ENCODE data around the gene PEX14. TPM values are rescaled to one million over a fixed set of nuclear protein-coding genes. Genes with fewer than 3 reads are reported as not detected.
A peak's percentile ranks its signal among the peaks of the same experiment; 100 is the strongest.

PEX14 gene
- total RNA-seq, 1 experiment from 2014 or later = 20.4 TPM

GRCh38 chr1:10592373-10592772, 117.6 kb downstream of the PEX14 start:
- DNase-seq (ENCODE audit: low read depth) = no peak

DNA sequence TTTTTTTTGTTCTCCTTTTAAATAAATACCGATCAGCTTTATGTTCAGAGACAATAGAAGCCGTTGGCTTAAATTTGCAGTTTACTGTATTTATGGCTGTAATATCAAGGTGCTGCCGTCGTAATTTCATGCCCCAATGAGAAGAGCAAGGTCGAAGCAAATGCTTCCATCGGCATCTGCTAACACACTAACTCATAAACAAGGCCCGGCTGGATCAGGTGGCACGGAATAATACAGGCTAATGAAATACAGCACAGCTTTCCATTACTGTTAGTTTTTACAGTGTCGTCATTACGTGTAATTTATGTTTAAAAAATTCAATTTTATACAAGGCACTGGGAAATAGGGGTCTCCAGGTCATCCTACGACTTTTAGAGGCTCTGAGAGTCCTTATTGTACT, 119.0 kb downstream of the PEX14 start:
- DNase-seq (ENCODE audit: low read depth) = no peak

- no peak for DNase-seq (ENCODE audit: low read depth)
These were observed 120.0 kb downstream of the PEX14 start for GRCh38 chr1:10594595-10595223.

DNA sequence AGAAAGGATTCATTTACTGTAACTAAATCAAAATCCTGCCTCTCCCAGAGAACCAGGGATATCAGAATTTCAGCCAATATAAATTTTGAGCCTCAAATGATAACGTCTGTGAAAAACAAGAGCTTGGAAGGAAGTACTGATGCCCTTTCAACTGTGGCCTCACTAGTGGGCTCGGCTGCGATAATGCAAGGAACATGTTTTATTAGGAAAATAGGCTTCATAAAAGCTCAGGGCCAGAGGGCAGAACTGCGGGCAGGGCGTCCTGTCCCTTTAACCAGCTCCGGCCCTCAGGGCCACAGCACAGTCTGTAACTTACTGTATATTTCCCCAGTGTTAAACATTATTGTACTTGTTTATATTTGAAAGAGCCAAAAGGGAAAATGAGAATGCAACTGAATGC, 122.0 kb downstream of the PEX14 start:
- DNase-seq (ENCODE audit: low read depth) = no peak

DNA sequence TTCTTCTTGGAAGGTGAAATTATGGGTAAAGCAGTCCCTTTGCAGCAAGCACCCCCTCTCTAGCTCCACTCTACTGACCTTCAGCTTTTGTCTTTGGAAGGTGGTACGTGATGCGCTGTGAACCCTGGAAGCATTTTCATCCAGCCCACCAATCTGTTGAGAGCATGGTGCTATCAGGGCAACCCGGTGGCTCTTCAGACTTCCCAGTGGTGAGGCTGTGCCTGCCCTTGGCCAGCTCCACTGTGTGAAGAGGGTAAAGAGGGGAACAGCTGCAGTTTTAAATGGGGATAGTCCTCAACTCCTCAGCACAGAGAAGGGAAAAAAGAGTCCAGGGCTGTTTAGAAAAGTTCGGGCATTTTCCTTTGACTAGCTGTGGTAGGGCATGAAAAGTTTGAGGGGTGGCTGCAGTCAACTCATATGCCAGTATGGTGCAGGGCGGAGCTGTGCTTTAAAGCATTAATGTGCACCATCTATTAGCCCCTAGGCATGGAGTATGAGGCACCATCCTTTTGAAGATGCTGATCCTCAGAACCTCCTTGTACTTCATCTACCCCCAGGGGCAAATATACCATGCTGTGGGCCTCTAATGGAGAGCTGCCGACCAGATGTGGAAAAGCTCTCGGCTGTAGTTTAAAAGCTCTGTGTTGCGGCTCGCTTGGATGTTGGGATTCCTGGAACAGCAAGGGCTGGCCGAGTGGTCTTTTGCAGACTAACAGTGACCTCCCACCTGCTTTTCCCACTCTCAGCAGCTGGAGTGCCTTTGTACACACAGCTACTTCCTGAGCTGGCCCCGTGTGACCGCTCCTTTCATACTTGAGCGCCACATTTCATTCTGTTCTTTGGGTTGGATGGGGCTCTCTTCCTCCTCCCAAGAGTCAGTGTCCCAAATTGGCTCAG, 123.0 kb downstream of the PEX14 start:
- DNase-seq (ENCODE audit: low read depth) = no peak

DNA sequence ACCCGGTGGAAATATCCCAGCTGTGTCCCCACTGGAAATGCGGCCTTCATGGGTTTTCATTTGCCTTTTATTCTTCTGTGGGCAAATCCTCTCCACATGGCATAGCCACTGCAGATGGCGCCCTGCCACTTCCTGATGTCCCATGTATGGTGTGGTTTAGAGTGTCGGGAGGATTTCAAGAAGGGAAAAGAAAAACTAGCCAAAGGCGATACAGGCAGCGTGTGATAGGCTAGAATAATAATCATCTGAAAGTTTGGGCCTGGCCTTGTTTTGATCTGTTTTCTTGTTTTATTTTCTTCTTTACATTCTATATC, 123.6 kb downstream of the PEX14 start:
- no peak for DNase-seq (ENCODE audit: low read depth)

DNA sequence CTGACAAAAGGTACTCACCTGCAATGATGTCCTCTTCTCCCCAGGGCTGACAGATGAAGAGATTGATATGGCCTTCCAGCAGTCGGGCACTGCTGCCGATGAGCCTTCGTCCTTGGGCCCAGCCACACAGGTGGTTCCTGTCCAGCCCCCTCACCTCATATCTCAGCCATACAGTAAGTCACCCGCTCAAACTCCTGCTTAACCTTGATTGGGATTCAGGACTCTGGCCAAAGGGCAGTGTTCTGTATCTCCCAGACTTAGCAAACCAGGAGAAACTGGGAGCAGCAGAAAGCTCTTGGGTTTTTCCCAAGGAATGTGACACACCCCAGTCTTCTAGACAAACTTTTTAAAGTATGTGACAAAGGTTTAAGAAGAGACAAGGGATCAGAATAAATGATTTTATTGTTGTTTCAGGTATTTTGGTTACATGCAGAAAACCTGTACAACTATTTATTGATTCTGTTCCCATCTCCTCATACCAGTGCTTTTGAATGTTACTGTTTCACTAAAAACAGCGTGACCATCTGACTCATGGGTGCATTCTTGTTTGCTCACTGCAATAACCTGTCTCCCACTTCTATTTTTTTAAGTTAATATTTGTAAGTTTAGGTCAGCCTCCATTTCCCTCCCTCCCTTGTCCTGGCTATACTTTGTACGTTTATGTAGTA, 124.6 kb downstream of the PEX14 start:
- peak; percentile 51 for DNase-seq (ENCODE audit: low read depth)

DNA sequence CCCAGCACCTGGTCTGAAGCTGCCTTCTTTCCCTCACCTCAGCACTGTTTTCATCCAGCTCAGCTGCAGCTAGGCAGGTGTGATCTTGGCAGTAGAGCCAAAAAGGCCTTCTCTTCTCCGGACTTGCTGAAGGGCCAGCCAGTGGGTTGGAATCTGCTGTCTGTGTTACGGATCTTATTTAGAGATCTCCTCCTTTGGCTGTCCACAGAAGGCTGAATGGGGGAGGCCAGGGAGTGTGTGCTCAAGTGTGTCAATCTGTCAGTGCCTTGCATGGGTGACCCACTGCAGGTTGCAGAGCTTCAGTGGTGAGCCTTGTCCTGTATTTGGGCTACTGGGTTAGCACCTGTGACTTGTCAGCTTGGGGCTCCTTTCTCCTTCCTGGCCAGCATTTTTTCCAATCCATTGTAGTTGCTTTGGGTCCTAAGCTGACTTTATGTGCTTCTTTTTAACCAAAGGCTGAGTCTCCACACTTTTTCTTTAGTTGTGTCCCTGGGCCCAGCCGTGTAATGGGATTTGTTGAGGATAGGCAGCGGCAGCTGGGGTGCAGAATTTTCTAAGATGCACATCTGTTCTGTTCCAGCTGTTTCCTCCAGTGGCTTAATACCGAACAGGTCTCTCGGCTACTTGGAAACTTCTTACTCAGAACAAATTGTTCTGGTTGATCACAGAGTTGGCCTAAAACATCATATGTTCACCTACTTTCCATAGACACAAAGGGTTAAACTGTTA, 126.8 kb downstream of the PEX14 start:
- DNase-seq (ENCODE audit: low read depth) = no peak

DNA sequence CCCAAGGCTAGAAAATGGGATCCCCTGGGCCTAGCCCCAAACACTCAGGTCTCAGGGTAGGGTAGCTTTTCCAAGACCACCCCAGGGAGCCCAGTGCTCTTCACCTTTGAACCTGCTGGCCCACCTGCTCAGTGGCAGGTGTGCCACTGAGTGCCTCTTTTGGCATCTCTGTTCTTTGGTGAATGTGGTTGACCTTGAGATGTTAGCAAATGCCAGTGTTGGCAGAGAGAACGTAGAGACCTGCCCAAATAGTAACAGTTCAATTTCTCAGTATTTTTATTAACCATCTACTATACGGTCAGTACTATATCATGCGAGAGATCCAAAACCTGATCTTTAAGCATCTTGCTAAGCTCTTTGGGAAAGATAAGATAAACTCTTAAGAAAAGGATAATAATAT, 128.2 kb downstream of the PEX14 start:
- no peak for DNase-seq (ENCODE audit: low read depth)

GRCh38 chr1:10604966-10605365, 130.2 kb downstream of the PEX14 start:
- DNase-seq (ENCODE audit: low read depth) = no peak

DNA sequence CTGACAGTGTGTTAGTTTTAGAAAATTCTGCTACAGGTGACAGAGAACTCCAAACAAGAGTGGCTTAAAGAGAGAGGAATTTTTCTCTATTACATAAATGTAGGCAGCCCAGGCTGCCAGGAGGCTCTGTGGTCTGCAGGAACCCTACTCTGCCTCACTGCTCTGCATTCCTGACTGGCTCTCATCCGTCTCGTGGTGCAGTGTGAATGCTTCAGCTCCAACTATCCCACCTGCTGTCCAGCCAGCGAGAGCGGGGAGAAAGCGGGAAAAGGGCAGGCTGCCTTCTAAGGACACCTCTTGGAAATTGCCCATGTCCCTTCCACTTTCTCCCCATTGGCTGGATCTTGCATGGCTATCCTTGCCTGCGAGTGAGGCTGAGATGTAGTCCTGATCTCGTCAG, 131.3 kb downstream of the PEX14 start:
- DNase-seq (ENCODE audit: low read depth) = no peak

DNA sequence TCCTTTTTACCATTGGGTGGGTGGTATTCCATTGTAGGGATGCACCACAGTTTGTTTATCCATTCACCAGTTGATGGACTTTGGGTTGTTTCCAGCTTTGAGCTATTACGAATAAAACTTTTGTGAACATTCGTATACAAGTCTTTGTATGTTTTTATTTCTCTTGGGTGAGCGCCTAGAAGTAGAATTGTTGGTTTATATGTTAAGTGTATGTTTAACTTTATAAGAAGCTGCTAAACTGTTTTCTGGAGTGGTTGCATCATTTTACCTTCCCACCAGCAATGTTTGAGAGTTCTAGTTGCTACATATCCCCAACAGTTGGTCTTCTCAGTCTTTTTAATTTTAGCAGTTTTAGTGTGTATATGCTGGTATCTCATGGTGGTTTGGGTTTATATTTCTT, 132.5 kb downstream of the PEX14 start:
- no peak for DNase-seq (ENCODE audit: low read depth)

GRCh38 chr1:10608690-10609089, 133.9 kb downstream of the PEX14 start:
- DNase-seq (ENCODE audit: low read depth) = no peak

DNA sequence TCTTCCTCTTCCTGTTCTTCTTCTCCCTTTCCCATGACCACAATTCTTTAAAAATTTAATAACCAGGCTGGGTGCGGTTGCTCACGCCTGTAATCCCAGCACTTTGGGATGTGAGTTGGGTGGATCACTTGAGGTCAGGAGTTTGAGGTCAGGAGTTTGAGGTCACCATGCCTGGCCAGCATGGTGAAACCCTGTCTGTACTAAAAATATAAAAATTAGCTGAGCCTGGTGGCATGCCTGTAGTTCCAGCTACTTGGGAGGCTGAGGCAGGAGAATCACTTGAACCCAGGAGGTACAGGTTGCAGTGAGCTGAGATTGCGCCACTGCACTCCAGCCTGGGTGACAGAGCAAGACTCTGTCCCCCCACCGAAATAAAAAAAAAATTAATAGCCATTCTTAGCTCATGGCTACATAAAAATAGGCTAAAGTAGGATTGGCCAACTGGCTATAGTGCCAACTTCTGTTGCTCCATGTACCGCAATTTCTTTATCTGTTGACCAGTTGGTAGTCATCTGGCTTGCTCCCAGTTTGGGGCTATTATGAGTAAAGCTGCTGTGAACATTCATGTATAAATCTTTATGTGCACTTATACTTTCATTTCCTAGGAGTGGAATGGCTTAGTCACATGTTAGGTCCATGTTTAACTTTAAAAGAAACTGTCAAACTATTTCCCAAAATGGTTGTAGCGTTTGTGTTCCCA, 136.3 kb downstream of the PEX14 start:
- no peak for DNase-seq (ENCODE audit: low read depth)

- no peak for DNase-seq (ENCODE audit: low read depth)
These were observed 137.8 kb downstream of the PEX14 start for GRCh38 chr1:10612436-10613160.

DNA sequence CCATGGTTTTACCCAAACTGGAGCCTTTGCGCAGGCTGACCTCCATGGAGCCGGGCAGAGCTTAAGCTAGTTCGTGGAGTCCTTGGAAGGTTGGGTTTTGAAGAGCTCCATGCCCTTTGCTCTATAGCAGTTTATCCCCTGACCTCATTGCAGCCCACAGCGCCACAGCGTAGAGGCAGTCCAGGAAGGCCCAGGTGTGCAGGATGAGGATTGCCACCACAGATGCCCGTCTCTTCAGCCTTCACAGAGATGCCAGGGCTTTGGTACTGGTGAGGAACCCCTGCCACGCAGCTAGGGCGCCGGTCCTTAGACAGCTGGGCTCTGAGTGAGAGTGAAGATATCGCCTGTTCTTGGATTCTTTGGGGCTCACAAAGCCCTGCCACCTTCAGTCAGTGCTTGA, 138.6 kb downstream of the PEX14 start:
- no peak for DNase-seq (ENCODE audit: low read depth)

- DNase-seq (ENCODE audit: low read depth) = no peak
These were observed 139.1 kb downstream of the PEX14 start for GRCh38 chr1:10613861-10614260.

GRCh38 chr1:10614377-10615225, 139.9 kb downstream of the PEX14 start:
- DNase-seq (ENCODE audit: low read depth) = no peak

- DNase-seq (ENCODE audit: low read depth) = no peak
These were observed 140.6 kb downstream of the PEX14 start for GRCh38 chr1:10615332-10615731.

All from HT1080 (cell line).